HepG2 (cell line): Measurements from ENCODE around the gene DLX5. TPM values are rescaled to one million over a fixed set of nuclear protein-coding genes. Genes with fewer than 3 reads are reported as not detected.
A peak's percentile ranks its signal among the peaks of the same experiment; 100 is the strongest.

Experiments
- ARNTL ChIP-seq: sonication (generic); formaldehyde crosslinking; IDR thresholded peaks from 2 replicates; pipeline ENCODE4 v1.4.0; 2020; ENCODE audit warnings: mild to moderate bottlenecking, missing genetic modification reagents
- EZH2 ChIP-seq: conservative IDR thresholded peaks from 2 replicates; pipeline ENCODE4 v1.6.1; 2012; ENCODE audit warnings: mild to moderate bottlenecking, low read depth, low read length, moderate library complexity
- FOXK2 ChIP-seq: fragments of 450-650 bp; IDR thresholded peaks from 2 replicates; pipeline ENCODE4 v1.6.1; 2016
- GATAD2A ChIP-seq: IDR thresholded peaks from 2 replicates; pipeline ENCODE4 v1.6.1; 2016
- HHEX ChIP-seq: IDR thresholded peaks from 2 replicates; pipeline ENCODE4 v1.6.1; 2016; ENCODE audit warnings: control low read depth
- IKZF1 ChIP-seq: fragments of 450-650 bp; IDR thresholded peaks from 2 replicates; pipeline ENCODE4 v1.7.1; 2016
- IKZF4 ChIP-seq: sonication (generic); formaldehyde crosslinking; IDR thresholded peaks from 2 replicates; pipeline ENCODE4 v1.5.1; 2020; ENCODE audit warnings: borderline replicate concordance, mild to moderate bottlenecking, low read depth, missing genetic modification reagents; ENCODE audit errors: not compliant biosample characterization
- MED13 ChIP-seq: sonication (generic); formaldehyde crosslinking; IDR thresholded peaks from 2 replicates; pipeline ENCODE4 v1.5.0; 2020; ENCODE audit warnings: missing genetic modification reagents
- MIER2 ChIP-seq: IDR thresholded peaks from 2 replicates; pipeline ENCODE4 v1.6.1; 2016; ENCODE audit warnings: missing biosample characterization, missing genetic modification reagents
- NFE2 ChIP-seq: sonication (generic); formaldehyde crosslinking; IDR thresholded peaks from 2 replicates; pipeline ENCODE4 v1.4.0; 2020; ENCODE audit warnings: missing genetic modification reagents
- PTBP1 ChIP-seq: fragments of 200-400 bp; formaldehyde crosslinking; IDR thresholded peaks from 2 replicates; pipeline ENCODE4 v1.6.1; 2018; ENCODE audit warnings: low read length, low read depth; ENCODE audit not compliant: poor library complexity, severe bottlenecking
- SMAD9 ChIP-seq: sonication (generic); formaldehyde crosslinking; IDR thresholded peaks from 2 replicates; pipeline ENCODE4 v1.5.1; 2020; ENCODE audit warnings: mild to moderate bottlenecking, missing genetic modification reagents
- SRF ChIP-seq: IDR thresholded peaks from 2 replicates; pipeline ENCODE4 v1.6.1; 2011; ENCODE audit warnings: mild to moderate bottlenecking, low read depth, low read length, moderate library complexity
- SRSF4 ChIP-seq: fragments of 200-400 bp; formaldehyde crosslinking; IDR thresholded peaks from one replicate; pipeline ENCODE4 v1.6.1; 2018; ENCODE audit warnings: mild to moderate bottlenecking, low read depth, low read length, moderate library complexity; ENCODE audit not compliant: poor library complexity, severe bottlenecking
- ZBTB20 ChIP-seq: sonication (generic); formaldehyde crosslinking; IDR thresholded peaks from 2 replicates; pipeline ENCODE4 v1.8.1; 2023; ENCODE audit warnings: missing genetic modification reagents, low read depth, mild to moderate bottlenecking, borderline replicate concordance
- ZNF256 ChIP-seq: sonication (generic); formaldehyde crosslinking; conservative IDR thresholded peaks from 2 replicates; pipeline ENCODE4 v1.4.0; 2020; ENCODE audit warnings: missing genetic modification reagents
- ZNF263 ChIP-seq: sonication (generic); formaldehyde crosslinking; IDR thresholded peaks from 2 replicates; pipeline ENCODE4 v1.4.0; 2020; ENCODE audit warnings: missing genetic modification reagents
- ZNF296 ChIP-seq: sonication (generic); formaldehyde crosslinking; conservative IDR thresholded peaks from 2 replicates; pipeline ENCODE4 v1.5.0; 2020; ENCODE audit warnings: mild to moderate bottlenecking, missing genetic modification reagents
- ZNF460 ChIP-seq: sonication (generic); formaldehyde crosslinking; IDR thresholded peaks from 2 replicates; pipeline ENCODE4 v1.5.1; 2020; ENCODE audit warnings: missing genetic modification reagents, mild to moderate bottlenecking, borderline replicate concordance
- ZNF607 ChIP-seq: sonication (generic); formaldehyde crosslinking; IDR thresholded peaks from 2 replicates; pipeline ENCODE4 v1.5.1; 2020; ENCODE audit warnings: missing genetic modification reagents, mild to moderate bottlenecking, borderline replicate concordance
- ZNF678 ChIP-seq: sonication (generic); formaldehyde crosslinking; IDR thresholded peaks from 2 replicates; pipeline ENCODE4 v1.4.0; 2020; ENCODE audit warnings: mild to moderate bottlenecking, missing genetic modification reagents
- ZNF776 ChIP-seq: sonication (generic); formaldehyde crosslinking; IDR thresholded peaks from 2 replicates; pipeline ENCODE4 v1.4.0; 2020; ENCODE audit warnings: mild to moderate bottlenecking, missing genetic modification reagents
- polyA plus RNA-seq, 8 experiments: library from polyadenylated mRNA; depleted of rRNA in 3 of 8; stranded (reverse) in 7 of 8; unstranded in 1 of 8; fragments of >200 nt; fragmentation: Illumina TruSeq in 4 of 8; extraction: Trizol in 4 of 8; gene quantifications; 2 replicates each; pipeline versions ENCODE4 v1.2.1 to v1.2.3, GENCODE V29; 2011 to 2016; ENCODE audit warnings: low read depth in 4 of 8, missing spikeins in 1 of 8, mixed read lengths in 1 of 8; ENCODE audit not compliant: insufficient read depth in 1 of 8
- total RNA-seq, 5 experiments: library from RNA; depleted of rRNA; stranded (reverse); fragments of >200 nt; fragmentation: Illumina TruSeq; extraction: Trizol; gene quantifications; 2 replicates each; pipeline ENCODE4 v1.2.3, GENCODE V29; 2016; ENCODE audit warnings: low read depth in 1 of 5
- TF ChIP-seq, protein P1 (sequence below): sonication (generic); formaldehyde crosslinking; IDR thresholded peaks from 2 replicates; pipeline ENCODE4 v1.9.0; 2022; ENCODE audit warnings: low read depth, missing genetic modification reagents
- TF ChIP-seq, protein P2 (sequence below): sonication (generic); formaldehyde crosslinking; IDR thresholded peaks from 2 replicates; pipeline ENCODE4 v1.5.1; 2020; ENCODE audit warnings: missing genetic modification reagents, mild to moderate bottlenecking, borderline replicate concordance
- TF ChIP-seq, protein P3 (sequence below): sonication (generic); formaldehyde crosslinking; IDR thresholded peaks from 2 replicates; pipeline ENCODE4 v1.8.1; 2022; ENCODE audit warnings: mild to moderate bottlenecking, missing genetic modification reagents

DLX5 gene
- total and polyA plus RNA-seq, 2 of the 13 experiments (the other 11 are each of a cell fraction or from before 2014, with no cell fraction given), result not detected

DNA sequence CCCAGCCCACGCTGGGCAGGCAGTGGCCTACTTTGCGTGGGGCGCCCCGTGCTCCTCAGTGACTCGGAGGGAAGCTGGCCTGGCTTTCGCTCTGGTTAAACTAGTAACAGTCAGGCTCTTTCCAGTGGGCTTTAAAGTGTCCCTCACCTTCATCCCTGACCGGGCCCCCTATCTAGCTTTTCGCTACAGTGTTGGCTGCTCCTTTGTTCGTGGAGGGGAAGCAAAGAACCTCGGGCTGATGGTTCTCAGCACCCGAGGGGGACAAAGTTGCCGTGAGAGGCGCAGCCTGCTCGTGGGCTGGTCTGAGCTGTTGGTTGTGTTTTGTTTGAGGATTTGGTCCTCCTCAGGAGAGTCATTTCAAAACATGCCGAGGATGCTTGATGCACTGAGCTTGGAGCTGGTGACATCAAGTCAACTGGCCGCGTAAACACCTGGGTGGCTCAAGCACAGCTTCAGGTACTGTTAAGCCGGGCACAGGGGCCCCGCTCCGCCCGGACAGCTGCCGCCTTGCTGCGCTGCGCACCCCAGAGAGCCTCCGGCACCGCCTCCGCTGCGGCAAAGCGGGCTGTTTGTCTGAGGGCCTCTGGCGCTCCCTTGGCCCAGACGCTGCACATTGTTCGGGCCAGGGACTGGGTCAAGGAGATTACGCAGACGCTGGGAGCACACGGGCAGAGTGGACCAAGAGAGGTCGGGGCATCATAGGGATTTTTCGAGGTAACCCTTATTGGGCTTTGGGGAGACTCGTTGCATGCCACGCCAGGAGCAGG is 17.6 kb downstream of the DLX5 start (continued):
- TF ChIP-seq, protein P1, sequence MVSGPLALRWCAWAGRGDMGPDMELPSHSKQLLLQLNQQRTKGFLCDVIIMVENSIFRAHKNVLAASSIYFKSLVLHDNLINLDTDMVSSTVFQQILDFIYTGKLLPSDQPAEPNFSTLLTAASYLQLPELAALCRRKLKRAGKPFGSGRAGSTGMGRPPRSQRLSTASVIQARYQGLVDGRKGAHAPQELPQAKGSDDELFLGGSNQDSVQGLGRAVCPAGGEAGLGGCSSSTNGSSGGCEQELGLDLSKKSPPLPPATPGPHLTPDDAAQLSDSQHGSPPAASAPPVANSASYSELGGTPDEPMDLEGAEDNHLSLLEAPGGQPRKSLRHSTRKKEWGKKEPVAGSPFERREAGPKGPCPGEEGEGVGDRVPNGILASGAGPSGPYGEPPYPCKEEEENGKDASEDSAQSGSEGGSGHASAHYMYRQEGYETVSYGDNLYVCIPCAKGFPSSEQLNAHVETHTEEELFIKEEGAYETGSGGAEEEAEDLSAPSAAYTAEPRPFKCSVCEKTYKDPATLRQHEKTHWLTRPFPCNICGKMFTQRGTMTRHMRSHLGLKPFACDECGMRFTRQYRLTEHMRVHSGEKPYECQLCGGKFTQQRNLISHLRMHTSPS (CRISPR knock-in tag), result no peak
- TF ChIP-seq ZNF460 (CRISPR knock-in tag) (no peak), ZNF256 (CRISPR knock-in tag) (no peak), FOXK2 (no peak), IKZF1 (no peak), PTBP1 (peak; percentile 42), SRF (no peak), GATAD2A (CRISPR knock-in tag) (no peak), MED13 (CRISPR knock-in tag) (no peak), ZNF263 (peak; percentile 51; the same call in 1 of the 2 replicates), ZNF678 (CRISPR knock-in tag) (no peak), HHEX (CRISPR knock-in tag) (no peak), ZNF607 (no peak), NFE2 (no peak), ZNF296 (CRISPR knock-in tag) (no peak), ZNF776 (CRISPR knock-in tag) (no peak; the same call in 1 of the 2 replicates), EZH2 (no peak), SMAD9 (CRISPR knock-in tag) (no peak), ARNTL (CRISPR knock-in tag) (no peak), SRSF4 (no peak), IKZF4 (CRISPR knock-in tag) (no peak), MIER2 (CRISPR knock-in tag) (no peak), ZBTB20 (CRISPR knock-in tag) (no peak)
- TF ChIP-seq, protein P2, sequence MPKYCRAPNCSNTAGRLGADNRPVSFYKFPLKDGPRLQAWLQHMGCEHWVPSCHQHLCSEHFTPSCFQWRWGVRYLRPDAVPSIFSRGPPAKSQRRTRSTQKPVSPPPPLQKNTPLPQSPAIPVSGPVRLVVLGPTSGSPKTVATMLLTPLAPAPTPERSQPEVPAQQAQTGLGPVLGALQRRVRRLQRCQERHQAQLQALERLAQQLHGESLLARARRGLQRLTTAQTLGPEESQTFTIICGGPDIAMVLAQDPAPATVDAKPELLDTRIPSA (CRISPR knock-in tag), result no peak
- TF ChIP-seq, protein P3, sequence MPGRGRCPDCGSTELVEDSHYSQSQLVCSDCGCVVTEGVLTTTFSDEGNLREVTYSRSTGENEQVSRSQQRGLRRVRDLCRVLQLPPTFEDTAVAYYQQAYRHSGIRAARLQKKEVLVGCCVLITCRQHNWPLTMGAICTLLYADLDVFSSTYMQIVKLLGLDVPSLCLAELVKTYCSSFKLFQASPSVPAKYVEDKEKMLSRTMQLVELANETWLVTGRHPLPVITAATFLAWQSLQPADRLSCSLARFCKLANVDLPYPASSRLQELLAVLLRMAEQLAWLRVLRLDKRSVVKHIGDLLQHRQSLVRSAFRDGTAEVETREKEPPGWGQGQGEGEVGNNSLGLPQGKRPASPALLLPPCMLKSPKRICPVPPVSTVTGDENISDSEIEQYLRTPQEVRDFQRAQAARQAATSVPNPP (CRISPR knock-in tag), result no peak
